ENCODE results near the gene PIK3CA.

The PIK3CA gene

GRCh38 chr3:179158336-179159039 is 10.3 kb downstream of the PIK3CA start:
- DNase-seq, result no peak

- DNase-seq, result no peak
Measured at GRCh38 chr3:179163503-179163902, 15.3 kb downstream of the PIK3CA start.

- DNase-seq, result no peak
Measured at GRCh38 chr3:179164857-179165256, 16.7 kb downstream of the PIK3CA start.

DNA sequence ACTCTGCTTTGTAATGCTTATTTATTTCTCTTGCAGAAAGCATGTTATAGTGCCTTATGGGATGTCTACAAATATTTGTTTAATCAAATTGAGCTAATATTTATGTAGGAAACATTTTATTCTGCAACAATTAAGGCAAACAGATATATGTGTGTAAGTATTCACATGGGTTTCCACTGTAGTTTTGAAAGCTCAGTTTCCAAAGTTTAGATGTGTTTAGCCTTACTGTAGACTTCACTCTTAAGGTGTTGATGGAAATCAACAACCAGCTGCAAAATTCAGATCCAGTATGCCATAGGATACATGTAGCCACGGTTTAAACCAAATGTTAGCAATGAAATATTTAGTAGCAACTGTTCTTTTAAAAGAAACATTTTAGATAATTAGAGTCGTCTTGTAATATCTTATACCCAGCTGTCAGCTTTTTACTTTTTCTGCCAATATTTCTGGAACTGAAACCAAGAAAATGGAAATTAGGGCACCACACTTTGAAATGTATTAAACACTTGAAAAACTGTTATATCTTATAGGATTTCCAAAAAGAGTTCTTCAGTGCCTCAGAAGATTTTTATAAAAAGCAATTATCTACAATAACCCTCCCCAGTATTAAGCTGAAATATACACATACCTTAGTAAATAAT is 18.5 kb downstream of the PIK3CA start:
- no peak for DNase-seq

- DNase-seq, result no peak
Measured at GRCh38 chr3:179168918-179169317, 20.8 kb downstream of the PIK3CA start.

- DNase-seq, result no peak
Measured at GRCh38 chr3:179172546-179172945, 24.4 kb downstream of the PIK3CA start.

GRCh38 chr3:179174316-179174715 is 26.2 kb downstream of the PIK3CA start:
- DNase-seq, result no peak

DNA sequence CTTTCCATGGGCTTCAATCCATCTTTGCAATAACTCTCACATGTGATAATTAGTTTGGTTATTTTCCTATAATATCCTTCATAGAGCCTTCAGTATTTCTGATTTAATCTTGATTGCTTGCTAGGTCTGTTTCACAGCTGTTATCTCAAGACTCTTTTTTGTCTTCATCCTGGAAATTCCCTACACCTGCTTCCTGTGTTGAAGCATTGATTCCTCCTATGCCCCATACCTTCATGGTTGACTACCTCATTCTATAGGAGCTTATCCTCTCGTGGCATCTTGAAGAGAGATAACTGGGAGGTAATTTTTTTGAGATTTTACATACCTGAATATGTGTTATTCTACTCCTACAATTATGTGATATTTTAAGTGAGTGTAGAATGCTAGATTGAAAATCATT is 26.7 kb downstream of the PIK3CA start:
- no peak for DNase-seq

- DNase-seq, result no peak
Measured at GRCh38 chr3:179175358-179175757, 27.2 kb downstream of the PIK3CA start.

GRCh38 chr3:179177611-179178010 is 29.5 kb downstream of the PIK3CA start:
- no peak for DNase-seq

DNA sequence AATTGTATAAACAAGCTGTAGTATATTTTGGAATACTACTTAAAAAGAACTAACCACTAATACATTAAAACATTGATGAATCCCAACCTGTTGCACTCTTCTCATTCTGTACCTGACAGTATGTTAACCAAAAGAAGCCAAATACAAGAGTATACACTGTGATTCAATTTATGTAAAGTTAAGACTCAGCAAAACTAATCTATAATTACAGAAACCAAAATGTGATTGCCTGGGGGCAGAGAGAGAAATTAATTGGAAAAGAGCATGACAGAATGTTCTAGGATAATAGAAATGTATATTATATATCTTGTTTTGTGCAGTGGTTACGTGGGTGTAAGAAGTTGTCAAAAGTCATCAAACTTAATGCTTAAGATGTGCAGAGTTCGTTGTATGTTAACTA is 31.1 kb downstream of the PIK3CA start:
- no peak for DNase-seq

- no peak for DNase-seq
Measured at GRCh38 chr3:179179979-179180759, 32.0 kb downstream of the PIK3CA start.

DNA sequence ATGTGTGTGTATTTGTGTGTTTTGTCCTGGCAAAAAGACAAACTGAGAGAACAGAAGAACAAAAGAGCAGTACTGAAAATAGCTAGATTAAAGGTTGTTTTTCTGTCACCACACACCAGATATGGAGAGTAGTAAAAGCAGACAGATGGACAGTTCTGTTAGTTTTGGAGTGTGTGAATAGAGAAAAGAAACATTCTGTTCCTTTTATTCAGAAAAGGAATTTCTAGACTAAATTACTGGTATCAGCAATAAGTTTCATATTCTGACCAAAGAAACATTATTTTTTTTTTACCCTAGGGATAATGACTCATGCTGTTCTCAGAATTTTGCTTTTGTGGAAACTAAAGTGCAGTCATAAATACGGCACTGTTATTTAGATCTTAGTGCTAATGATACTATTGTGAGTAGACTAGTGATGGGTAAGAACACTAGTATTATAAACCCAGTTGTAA is 32.9 kb downstream of the PIK3CA start:
- peak in 1 of 2 experiments; percentile 18 for DNase-seq

- DNase-seq, result peak; percentile 24 to 47
Measured at GRCh38 chr3:179181993-179182551, 33.9 kb downstream of the PIK3CA start.

DNA sequence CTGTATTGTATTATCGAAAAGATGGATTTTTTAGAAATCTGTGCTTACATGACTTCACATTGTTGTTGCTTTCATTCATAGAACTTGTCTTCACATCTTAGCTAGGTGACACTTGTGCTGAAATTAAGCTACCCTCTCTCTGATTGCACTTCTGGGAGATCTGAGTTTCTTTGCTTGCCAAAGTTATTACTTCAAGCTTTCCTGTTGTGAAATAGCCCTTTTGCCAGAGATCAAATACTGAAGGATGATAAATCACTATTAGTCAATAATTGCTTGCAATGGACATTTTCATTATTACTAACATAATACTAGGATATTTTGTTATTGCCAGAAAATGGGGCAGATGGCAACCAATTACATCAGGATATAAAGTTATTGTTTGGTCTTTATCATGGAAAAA is 34.7 kb downstream of the PIK3CA start:
- peak; percentile 37 to 42 for DNase-seq

DNA sequence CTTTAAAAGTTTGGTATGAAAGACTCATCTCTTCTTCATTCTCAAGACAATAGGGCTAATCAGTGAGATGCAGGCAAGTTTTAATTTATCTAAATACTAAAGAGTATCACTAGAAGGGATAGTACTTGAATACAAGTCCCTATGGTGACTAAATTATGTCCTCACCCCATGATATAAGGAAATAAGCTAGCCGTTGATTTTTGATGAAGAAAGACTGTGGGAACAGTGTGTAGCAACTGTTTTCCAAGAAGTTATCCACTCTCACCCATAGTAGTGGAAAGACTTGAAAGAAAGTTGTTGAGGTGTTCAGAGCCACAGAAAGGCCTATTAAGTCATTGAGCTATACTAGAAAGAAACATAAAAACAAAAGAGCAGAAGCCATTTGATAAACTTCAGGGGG is 36.7 kb downstream of the PIK3CA start:
- peak; percentile 10 to 16 for DNase-seq

DNA sequence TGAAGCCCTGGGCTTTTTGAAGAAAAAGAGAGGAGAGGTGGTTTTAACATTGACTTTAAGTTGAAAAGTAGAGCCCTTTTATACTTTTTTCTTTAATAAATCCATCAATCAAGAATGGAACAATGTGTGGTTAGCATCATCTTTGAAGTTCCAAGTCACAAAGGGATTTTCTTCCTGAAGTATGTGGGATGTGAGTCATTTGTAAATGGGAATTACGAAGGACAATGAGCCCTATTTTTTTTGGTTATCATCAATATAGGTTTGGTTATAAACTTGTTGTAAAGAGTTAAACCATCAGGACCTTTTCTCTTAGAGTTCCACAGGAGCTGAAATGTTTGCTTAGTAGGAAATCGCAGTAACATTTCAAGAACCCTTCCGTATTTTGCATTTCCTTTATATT is 38.3 kb downstream of the PIK3CA start:
- no peak for DNase-seq

- no peak for DNase-seq
Measured at GRCh38 chr3:179189759-179190158, 41.6 kb downstream of the PIK3CA start.

DNA sequence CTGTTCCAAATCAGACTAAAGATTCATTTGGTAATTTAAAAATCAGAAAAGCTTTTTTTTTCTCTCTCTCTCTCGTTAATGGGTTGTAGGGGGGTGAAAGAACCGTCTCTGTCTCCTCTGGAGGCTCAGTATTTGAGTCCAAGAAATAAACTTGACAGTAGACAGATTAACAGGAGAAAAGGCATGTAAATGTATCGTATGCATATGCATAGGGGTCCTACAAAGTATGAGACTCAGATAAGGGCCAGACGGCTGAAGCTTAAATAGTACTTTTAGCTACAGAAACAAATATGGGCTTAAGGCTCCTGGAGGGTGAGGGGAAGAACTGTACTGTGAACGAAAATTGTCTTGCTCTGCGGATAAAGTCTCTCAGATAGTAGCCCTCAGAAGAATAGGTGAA is 42.4 kb downstream of the PIK3CA start:
- DNase-seq, result no peak

DNA sequence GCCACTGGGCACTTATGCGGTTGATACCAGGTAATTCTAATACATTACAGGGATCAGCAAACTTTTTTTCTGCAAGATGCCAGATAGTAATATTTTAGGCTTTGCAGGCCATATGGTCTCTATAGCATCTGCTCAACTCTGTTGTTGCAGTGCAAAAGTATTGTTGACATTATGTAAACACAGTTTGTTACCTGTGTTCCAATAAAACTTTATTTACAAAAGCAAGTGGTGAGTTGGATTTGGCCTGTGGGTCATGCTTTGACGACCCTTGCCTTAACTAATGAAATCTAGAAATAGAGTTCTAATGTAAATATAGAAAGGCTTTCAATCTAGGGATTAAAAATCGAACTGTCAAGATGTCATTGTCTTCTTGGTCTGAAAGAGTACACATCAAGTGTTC is 44.4 kb downstream of the PIK3CA start:
- no peak for DNase-seq

DNA sequence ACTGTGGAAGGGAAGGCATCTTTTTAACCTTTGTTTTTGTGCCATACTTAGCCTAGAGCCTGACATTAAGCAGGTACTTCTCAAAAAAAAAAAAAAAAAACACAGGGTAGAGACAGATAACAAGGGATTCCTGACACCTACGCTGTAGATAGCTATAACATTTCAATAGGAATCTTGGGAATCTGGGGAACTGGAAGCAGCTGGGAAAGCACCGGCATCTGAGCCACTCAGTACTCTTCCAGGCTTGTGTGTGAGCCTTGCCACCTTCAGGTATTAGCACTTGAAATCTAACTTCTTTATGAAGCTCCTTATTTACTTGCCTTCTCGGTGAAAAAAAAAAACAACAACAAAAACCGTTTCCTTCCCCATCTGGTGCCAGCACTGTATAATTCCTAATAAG is 46.8 kb downstream of the PIK3CA start:
- no peak for DNase-seq

DNA sequence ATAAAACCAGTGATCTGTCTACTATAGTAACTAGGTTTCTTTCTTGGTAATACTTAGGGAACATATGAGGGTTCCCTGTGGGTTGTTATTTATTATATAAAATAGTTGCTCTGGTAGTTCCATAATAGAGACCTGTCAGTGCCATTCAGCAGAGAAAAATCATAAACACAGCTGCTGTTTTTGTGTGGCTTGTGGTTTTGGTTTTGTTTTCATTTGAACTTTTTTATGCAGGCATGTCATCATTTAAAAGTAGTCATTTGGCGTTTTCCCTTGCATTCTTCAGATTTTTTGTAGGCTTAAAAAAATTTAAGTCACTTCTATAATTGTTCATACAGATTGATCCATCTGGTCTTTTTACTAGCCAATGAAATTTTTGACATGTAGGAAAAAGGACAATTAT is 47.9 kb downstream of the PIK3CA start:
- DNase-seq, result no peak

GRCh38 chr3:179196700-179197099 is 48.5 kb downstream of the PIK3CA start:
- no peak for DNase-seq

DNA sequence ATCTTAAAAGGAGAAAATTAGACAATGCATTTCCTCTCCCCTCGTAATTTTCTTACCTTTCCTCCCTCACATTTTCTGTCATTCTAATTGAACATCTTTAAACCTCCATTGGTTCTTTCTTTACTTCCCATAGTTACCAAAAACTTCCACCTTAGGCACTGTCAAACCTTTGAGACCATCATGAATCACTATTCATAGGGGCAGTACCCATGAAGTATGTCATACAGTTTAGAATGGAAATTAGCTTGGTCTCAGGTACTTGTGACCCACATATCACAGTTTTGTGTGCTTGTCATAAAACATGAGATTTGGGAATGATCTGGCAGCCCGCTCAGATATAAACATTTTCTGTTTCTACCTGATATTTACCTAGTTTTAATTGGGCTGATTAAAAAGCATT is 52.6 kb downstream of the PIK3CA start:
- DNase-seq, result no peak

Measured in AML-193 (cell line).